GM10266 (cell line): ENCODE data around the gene FAM98B.

ENCODE experiments used
- DNase-seq: peaks from one replicate; pipeline ENCODE4 v3.0.0; 2012; ENCODE audit errors: extremely low spot score
- CTCF ChIP-seq: IDR thresholded peaks from 2 replicates; pipeline ENCODE4 v1.5.1; 2012; ENCODE audit warnings: mild to moderate bottlenecking, low read depth; ENCODE audit not compliant: control insufficient read depth, insufficient read depth; ENCODE audit errors: missing control alignments

FAM98B gene

DNA sequence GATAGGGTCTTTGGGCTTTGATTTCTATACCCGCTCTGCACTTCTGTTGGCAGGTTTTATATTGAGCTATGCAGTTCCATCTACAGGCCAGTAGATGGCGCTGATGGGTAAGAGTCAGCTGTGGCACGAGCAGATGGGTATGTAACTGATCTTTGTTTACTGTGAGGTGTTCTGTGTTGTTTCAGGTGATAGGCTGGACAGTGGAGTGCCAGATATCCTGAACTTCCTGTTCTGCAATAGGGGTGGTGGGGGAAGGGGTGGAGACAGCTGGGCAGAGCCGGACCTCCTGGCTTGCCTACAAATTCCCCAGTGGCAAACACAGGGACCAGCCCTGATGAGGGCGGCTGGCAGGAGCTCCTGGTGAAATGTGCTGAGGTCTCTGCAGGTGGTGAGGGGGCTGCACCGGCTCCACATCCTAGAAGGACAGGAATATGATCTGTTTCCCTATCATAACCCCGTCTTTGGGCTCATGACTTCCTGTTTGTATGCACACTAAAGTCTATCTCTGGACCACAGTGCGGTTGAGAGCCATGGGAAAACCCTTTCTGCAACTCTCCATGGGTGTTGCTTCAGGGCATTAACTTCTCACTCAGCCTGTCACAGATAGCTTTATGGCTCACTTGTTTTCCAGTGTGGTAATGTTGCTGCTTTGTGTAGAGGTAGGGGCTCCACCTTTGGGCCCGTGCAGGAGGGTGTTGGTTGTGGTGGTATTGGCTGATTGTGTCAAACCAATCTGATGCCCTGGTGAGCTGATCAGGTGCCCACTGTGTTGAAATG lies 13.4 kb upstream of the FAM98B start:
- peak; percentile 92 for TF ChIP-seq CTCF
- peak; percentile 40 for DNase-seq

- no peak for DNase-seq
- TF ChIP-seq CTCF = no peak
Measured at GRCh38 chr15:38441130-38441519, 12.8 kb upstream of the FAM98B start.

DNA sequence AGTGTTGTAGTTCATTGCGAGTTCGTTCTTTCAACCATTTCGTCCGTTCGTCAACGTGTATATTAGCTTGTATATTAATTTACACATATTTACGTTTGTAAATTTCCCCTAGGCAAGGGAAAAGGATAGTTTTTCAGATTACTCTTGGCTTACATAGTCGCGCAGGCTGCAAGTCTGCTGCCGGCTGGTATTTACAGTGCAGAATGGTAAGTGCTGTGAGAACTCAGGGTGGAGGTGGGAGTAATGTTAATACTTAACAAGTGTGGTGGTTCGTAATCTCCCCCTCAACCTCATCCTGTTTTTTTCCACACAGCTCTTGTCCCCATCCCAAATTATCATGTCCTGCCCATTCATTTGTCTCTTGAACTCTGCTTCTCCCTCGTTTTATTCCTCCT lies 766 bp downstream of the FAM98B start:
- no peak for DNase-seq
- TF ChIP-seq CTCF = no peak

GRCh38 chr15:38455092-38455491 lies 1.2 kb downstream of the FAM98B start:
- no peak for DNase-seq
- TF ChIP-seq CTCF = no peak

- TF ChIP-seq CTCF = no peak
- no peak for DNase-seq
Measured at GRCh38 chr15:38458646-38459045, 4.7 kb downstream of the FAM98B start.

DNA sequence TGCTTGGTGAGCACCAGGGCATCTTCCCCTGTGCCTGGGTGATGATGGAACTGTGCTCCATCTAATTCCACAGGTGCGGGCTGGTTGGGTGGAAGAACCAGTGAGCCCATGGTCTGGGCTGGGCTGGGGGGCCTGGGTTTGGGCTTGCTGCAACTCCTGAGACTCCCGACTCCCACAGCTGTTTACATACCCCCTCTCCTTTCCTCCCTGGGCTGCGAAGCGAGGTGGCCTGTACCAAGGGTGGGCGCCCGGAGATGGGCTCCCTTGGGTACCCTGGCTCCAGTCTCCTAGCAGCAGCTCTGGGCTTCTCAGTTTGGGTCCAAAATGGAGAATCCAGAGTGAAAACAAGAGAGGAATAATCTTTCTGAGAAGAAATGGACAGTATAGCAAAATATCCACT lies 5.6 kb downstream of the FAM98B start:
- TF ChIP-seq CTCF = no peak
- no peak for DNase-seq

GRCh38 chr15:38460543-38460942 lies 6.6 kb downstream of the FAM98B start:
- DNase-seq = no peak
- TF ChIP-seq CTCF = no peak
